Measurements from ENCODE around the gene SRD5A3. TPM values are rescaled to one million over a fixed set of nuclear protein-coding genes. Genes with fewer than 3 reads are reported as not detected.

SRD5A3 gene
- total RNA-seq, 1 donor from 2014 or later: 25.5 TPM

DNA sequence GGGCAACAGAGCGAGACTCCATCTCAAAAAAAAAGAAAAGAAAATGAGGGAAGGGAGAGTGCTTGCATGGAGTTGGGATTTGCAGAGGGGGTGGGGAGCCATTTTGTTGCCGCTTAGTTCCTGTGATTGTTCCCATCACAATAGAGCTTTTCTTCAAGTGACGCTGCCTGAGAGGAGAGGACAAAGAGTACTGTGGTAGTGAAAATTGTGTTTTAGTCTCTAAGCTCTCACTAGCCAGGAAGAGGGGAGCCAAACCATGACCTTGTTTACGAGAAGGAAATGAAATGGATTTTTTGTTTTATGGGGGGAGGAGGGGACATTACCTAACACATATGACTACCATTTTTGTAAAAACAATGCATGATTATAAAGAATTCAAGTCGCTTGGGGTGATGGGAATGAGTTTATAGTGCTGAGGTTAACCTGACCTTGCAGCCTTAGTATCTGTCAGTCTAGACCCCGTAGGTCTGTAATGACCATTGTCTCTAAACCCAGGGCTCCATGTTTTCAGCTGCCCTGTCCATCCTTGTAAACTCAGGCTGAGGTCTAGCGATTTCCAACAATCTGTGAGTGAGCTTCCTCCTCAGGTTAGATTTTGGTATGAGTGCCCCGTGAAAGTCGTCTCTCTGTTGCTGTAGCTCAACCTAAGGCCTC, 18.8 kb downstream of the SRD5A3 start:
- no peak for TF ChIP-seq POLR2A (IDR thresholded peaks at IDR 0.05)
- TF ChIP-seq POLR2AphosphoS5 (IDR thresholded peaks at IDR 0.05; ENCODE audit: insufficient read depth in 1 of 2, low read depth in 1 of 2): no peak
- no peak for TF ChIP-seq CTCF (IDR thresholded peaks at IDR 0.05)
- H3K4me3 ChIP-seq: no peak overlapping the region
- no peak overlapping the region for H3K27ac ChIP-seq
- peaks cover 15% of the 10 kb centered on the region for H3K4me1 ChIP-seq
- intact Hi-C loops (cut with DNase I): no loop called here
- DNase-seq (ENCODE audit: extremely low spot score in 2 of 2): no peak
- H3K27me3 ChIP-seq: no peaks in the 10 kb centered on the region
- H3K9me3 ChIP-seq: no peaks in the 10 kb centered on the region
- peaks cover 0 to 5% of the 10 kb centered on the region in 2 donors for H3K36me3 ChIP-seq

DNA sequence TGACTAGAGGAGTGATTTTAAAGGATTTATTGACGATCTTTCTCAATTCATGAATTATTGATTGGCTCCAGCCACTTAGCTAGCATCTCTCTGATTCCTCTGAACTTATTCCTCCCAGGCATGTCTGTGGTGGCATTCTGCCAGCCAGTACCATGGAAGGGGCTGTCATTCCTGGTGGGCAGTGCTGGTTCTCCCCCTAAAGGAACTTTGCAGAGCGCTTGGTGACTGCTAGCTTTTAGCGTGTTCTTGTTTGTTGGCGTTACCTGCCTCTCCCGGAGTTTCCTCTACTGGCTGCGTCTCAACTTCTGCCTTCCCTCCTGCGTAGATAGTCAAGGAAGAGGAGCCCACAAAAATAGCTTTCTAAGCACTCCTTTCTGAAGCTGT, 19.3 kb downstream of the SRD5A3 start:
- intact Hi-C loops (cut with DNase I): no loop called here
- DNase-seq (ENCODE audit: extremely low spot score in 2 of 2): no peak
- Histone ChIP-seq H3K27me3 (no peaks in the 10 kb centered on the region), H3K4me1 (peaks cover 12% of the 10 kb centered on the region), H3K36me3 (peaks cover 0 to 7% of the 10 kb centered on the region in 2 donors), H3K9me3 (no peaks in the 10 kb centered on the region), H3K27ac (no peak overlapping the region), H3K4me3 (no peak overlapping the region)
- TF ChIP-seq POLR2AphosphoS5 (IDR thresholded peaks at IDR 0.05; ENCODE audit: insufficient read depth in 1 of 2, low read depth in 1 of 2) (no peak), POLR2A (IDR thresholded peaks at IDR 0.05) (no peak), CTCF (IDR thresholded peaks at IDR 0.05) (no peak)

DNA sequence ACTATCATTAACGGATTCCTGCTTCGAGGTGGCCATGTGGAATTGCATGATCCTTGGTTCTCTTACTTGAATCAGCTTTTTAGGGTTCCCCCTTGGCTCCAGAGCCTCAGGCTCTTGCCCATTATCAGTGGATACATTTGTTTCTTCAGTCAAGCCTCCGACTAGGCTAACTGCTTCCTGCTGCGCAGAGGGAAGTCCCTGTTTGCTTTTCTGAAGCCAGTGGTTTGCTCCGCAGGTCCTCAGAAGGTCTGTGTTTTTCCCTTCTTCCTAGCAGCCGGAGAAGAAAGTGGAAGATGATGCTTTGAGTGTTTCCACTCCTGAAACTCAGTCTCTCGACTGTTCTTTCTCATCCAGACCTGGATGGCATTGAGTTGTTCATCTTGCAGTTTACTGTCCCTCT, 20.6 kb downstream of the SRD5A3 start:
- H3K36me3 ChIP-seq: peaks cover 0 to 7% of the 10 kb centered on the region in 2 donors
- no peak overlapping the region for H3K27ac ChIP-seq
- intact Hi-C loops (cut with DNase I): no loop called here
- no peak overlapping the region for H3K4me3 ChIP-seq
- no peak for TF ChIP-seq CTCF (IDR thresholded peaks at IDR 0.05)
- no peak for TF ChIP-seq POLR2A (IDR thresholded peaks at IDR 0.05)
- TF ChIP-seq POLR2AphosphoS5 (IDR thresholded peaks at IDR 0.05; ENCODE audit: insufficient read depth in 1 of 2, low read depth in 1 of 2): no peak
- peaks cover 12% of the 10 kb centered on the region for H3K4me1 ChIP-seq
- DNase-seq (ENCODE audit: extremely low spot score in 2 of 2): no peak
- H3K27me3 ChIP-seq: no peaks in the 10 kb centered on the region
- H3K9me3 ChIP-seq: no peaks in the 10 kb centered on the region

GRCh38 chr4:55367084-55367722, 21.2 kb downstream of the SRD5A3 start:
- Histone ChIP-seq H3K36me3 (peaks cover 0 to 7% of the 10 kb centered on the region in 2 donors), H3K27me3 (no peaks in the 10 kb centered on the region), H3K4me3 (no peak overlapping the region), H3K27ac (no peak overlapping the region), H3K9me3 (no peaks in the 10 kb centered on the region), H3K4me1 (peaks cover 12% of the 10 kb centered on the region)
- TF ChIP-seq POLR2AphosphoS5 (IDR thresholded peaks at IDR 0.05; ENCODE audit: insufficient read depth in 1 of 2, low read depth in 1 of 2) (no peak), CTCF (IDR thresholded peaks at IDR 0.05) (no peak), POLR2A (IDR thresholded peaks at IDR 0.05) (no peak)
- DNase-seq (ENCODE audit: extremely low spot score in 2 of 2): no peak
- intact Hi-C loops (cut with DNase I): no loop called here

GRCh38 chr4:55369968-55370367, 23.9 kb downstream of the SRD5A3 start:
- intact Hi-C loops (cut with DNase I): no loop called here
- TF ChIP-seq POLR2A (IDR thresholded peaks at IDR 0.05) (no peak), POLR2AphosphoS5 (IDR thresholded peaks at IDR 0.05; ENCODE audit: insufficient read depth in 1 of 2, low read depth in 1 of 2) (no peak)
- Histone ChIP-seq H3K27me3 (no peaks in the 10 kb centered on the region), H3K4me3 (no peak overlapping the region), H3K27ac (no peak overlapping the region), H3K4me1 (no peaks in the 10 kb centered on the region), H3K9me3 (no peaks in the 10 kb centered on the region), H3K36me3 (peaks cover 0 to 7% of the 10 kb centered on the region in 2 donors)
- DNase-seq (ENCODE audit: extremely low spot score in 2 of 2): no peak

Measured in vagina (tissue), 2 donors.